ENCODE results near the gene SLAMF1.
A peak's percentile ranks its signal among the peaks of the same experiment; 100 is the strongest.
"Not testable (repeated sequence)": the region's sequence is repeated elsewhere in the genome, so short reads cannot be mapped to it uniquely, and the experiment has no call there.

SLAMF1 gene

DNA sequence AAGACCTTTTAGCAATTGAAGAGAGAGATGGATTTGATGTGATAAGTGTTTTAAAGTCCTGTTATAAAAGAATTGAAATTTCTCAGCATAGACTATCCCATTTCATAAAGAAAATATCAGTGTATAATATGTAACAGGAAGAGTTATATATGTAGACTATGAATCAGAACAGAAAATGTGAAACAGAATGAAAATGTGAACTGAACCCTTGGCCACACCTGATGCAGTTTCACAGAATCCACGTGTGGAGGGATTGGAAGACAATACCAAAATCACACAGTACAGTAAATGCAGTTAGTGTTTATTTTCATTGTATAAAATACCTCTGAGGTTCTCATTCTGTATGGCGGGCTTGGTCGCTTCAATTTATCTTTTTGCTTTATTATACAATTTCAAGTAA lies 9.9 kb upstream of the SLAMF1 start:
- peak overlapping the region in 1 of 2 donors; percentile 14 for H3K4me3 Mint-ChIP-seq
- no peak overlapping the region for H3K27ac Mint-ChIP-seq
- DNase-seq (no peak), ATAC-seq (replicated peaks) (no peak)
- H3K27me3 Mint-ChIP-seq, result no peaks in the 10 kb centered on the region
- peaks cover 5 to 6% of the 10 kb centered on the region in 2 donors for H3K9me3 Mint-ChIP-seq
- peaks cover 53 to 70% of the 10 kb centered on the region in 2 donors for H3K4me1 Mint-ChIP-seq
- peaks cover 18 to 54% of the 10 kb centered on the region in 2 donors for H3K36me3 Mint-ChIP-seq

DNA sequence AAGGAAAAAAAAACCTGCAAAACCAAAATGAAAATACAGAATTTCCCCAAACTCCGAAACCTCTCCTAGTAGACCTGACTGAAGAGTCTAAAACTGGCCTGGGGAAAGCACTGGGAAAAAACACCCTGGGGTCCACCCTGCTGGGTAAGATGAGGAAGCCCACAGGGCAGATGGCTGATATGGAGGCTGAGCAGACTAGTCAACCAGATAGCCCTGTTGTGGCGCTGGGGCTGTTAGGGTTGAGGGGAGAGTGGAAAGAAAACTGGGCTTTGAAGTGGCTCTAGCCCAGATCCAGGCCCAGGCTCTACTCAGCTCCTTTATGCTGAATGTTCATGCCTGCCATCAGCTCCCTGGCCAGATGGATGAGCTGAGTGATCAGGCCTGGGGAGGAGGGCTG lies 6.8 kb upstream of the SLAMF1 start:
- H3K36me3 Mint-ChIP-seq, result peaks cover 10 to 47% of the 10 kb centered on the region in 2 donors
- peaks cover 0 to 4% of the 10 kb centered on the region in 2 donors for H3K9me3 Mint-ChIP-seq
- peak; percentile 35 for DNase-seq
- peak overlapping the region; percentile 49 to 69 for H3K4me3 Mint-ChIP-seq
- no peaks in the 10 kb centered on the region for H3K27me3 Mint-ChIP-seq
- ATAC-seq (replicated peaks), result peak; percentile 86 to 87
- H3K27ac Mint-ChIP-seq, result peak overlapping the region; percentile 92
- peaks cover 59 to 61% of the 10 kb centered on the region in 2 donors for H3K4me1 Mint-ChIP-seq

- Mint-ChIP-seq H3K27me3 (no peaks in the 10 kb centered on the region), H3K4me1 (peaks cover 59 to 66% of the 10 kb centered on the region in 2 donors), H3K27ac (peak overlapping the region; percentile 92), H3K4me3 (peak overlapping the region; percentile 49 to 69), H3K9me3 (peaks cover 0 to 4% of the 10 kb centered on the region in 2 donors), H3K36me3 (peaks cover 10 to 47% of the 10 kb centered on the region in 2 donors)
- no peak for DNase-seq
- ATAC-seq (replicated peaks), result peak; percentile 71 to 77
Measured at GRCh38 chr1:160652924-160653619, 6.2 kb upstream of the SLAMF1 start.

- peaks cover 14 to 49% of the 10 kb centered on the region in 2 donors for H3K36me3 Mint-ChIP-seq
- DNase-seq; H3K27me3 Mint-ChIP-seq; H3K9me3 Mint-ChIP-seq; ATAC-seq (replicated peaks): not testable (repeated sequence)
- H3K27ac Mint-ChIP-seq, result peak overlapping the region; percentile 92
- H3K4me3 Mint-ChIP-seq, result peak overlapping the region; percentile 49 to 69
- H3K4me1 Mint-ChIP-seq, result peaks cover 59 to 75% of the 10 kb centered on the region in 2 donors
Measured at GRCh38 chr1:160652065-160652641, 5.3 kb upstream of the SLAMF1 start.

GRCh38 chr1:160651433-160652064 lies 4.7 kb upstream of the SLAMF1 start:
- DNase-seq (no peak), ATAC-seq (replicated peaks) (no peak)
- peaks cover 14 to 51% of the 10 kb centered on the region in 2 donors for H3K36me3 Mint-ChIP-seq
- H3K27me3 Mint-ChIP-seq, result no peaks in the 10 kb centered on the region
- peaks cover 56 to 71% of the 10 kb centered on the region in 2 donors for H3K4me1 Mint-ChIP-seq
- peaks cover 0 to 4% of the 10 kb centered on the region in 2 donors for H3K9me3 Mint-ChIP-seq
- no peak overlapping the region for H3K4me3 Mint-ChIP-seq
- no peak overlapping the region for H3K27ac Mint-ChIP-seq

- peaks cover 0 to 4% of the 10 kb centered on the region in 2 donors for H3K9me3 Mint-ChIP-seq
- H3K27ac Mint-ChIP-seq, result peak overlapping the region; percentile 93
- DNase-seq, result no peak
- peaks cover 36 to 79% of the 10 kb centered on the region in 2 donors for H3K36me3 Mint-ChIP-seq
- peaks cover 36 to 54% of the 10 kb centered on the region in 2 donors for H3K4me1 Mint-ChIP-seq
- H3K27me3 Mint-ChIP-seq, result no peaks in the 10 kb centered on the region
- peak overlapping the region; percentile 94 to 95 for H3K4me3 Mint-ChIP-seq
- ATAC-seq (replicated peaks), result peak; percentile 43 to 58
Measured at GRCh38 chr1:160647329-160647720, 481 bp upstream of the SLAMF1 start.

- H3K4me3 Mint-ChIP-seq, result peak overlapping the region; percentile 94 to 95
- H3K9me3 Mint-ChIP-seq, result peaks cover 0 to 4% of the 10 kb centered on the region in 2 donors
- peak overlapping the region; percentile 93 for H3K27ac Mint-ChIP-seq
- peaks cover 34 to 54% of the 10 kb centered on the region in 2 donors for H3K4me1 Mint-ChIP-seq
- ATAC-seq (replicated peaks), result no peak
- no peak for DNase-seq
- no peaks in the 10 kb centered on the region for H3K27me3 Mint-ChIP-seq
- peaks cover 38 to 83% of the 10 kb centered on the region in 2 donors for H3K36me3 Mint-ChIP-seq
Measured at GRCh38 chr1:160646180-160646579, 664 bp downstream of the SLAMF1 start.

GRCh38 chr1:160645386-160646130 lies 1.3 kb downstream of the SLAMF1 start:
- no peak for ATAC-seq (replicated peaks)
- Mint-ChIP-seq H3K36me3 (peaks cover 36 to 83% of the 10 kb centered on the region in 2 donors), H3K27me3 (no peaks in the 10 kb centered on the region)

GRCh38 chr1:160644399-160644798 lies 2.4 kb downstream of the SLAMF1 start:
- peak overlapping the region; percentile 94 to 95 for H3K4me3 Mint-ChIP-seq
- DNase-seq (no peak), ATAC-seq (replicated peaks) (no peak)
- H3K36me3 Mint-ChIP-seq, result peaks cover 41 to 82% of the 10 kb centered on the region in 2 donors
- peak overlapping the region; percentile 93 for H3K27ac Mint-ChIP-seq
- peaks cover 38 to 63% of the 10 kb centered on the region in 2 donors for H3K4me1 Mint-ChIP-seq
- H3K9me3 Mint-ChIP-seq, result no peaks in the 10 kb centered on the region
- H3K27me3 Mint-ChIP-seq, result no peaks in the 10 kb centered on the region

More at GRCh38 chr1:160645386-160646130, 1.3 kb downstream of the SLAMF1 start:
- peak overlapping the region; percentile 94 to 95 for H3K4me3 Mint-ChIP-seq
- no peak for DNase-seq
- H3K4me1 Mint-ChIP-seq, result peaks cover 33 to 54% of the 10 kb centered on the region in 2 donors
- H3K27ac Mint-ChIP-seq, result peak overlapping the region; percentile 93
- no peaks in the 10 kb centered on the region for H3K9me3 Mint-ChIP-seq

- peak overlapping the region; percentile 94 to 95 for H3K4me3 Mint-ChIP-seq
- H3K9me3 Mint-ChIP-seq, result no peaks in the 10 kb centered on the region
- ATAC-seq (replicated peaks), result no peak
- peaks cover 51 to 85% of the 10 kb centered on the region in 2 donors for H3K36me3 Mint-ChIP-seq
- H3K4me1 Mint-ChIP-seq, result peaks cover 44 to 68% of the 10 kb centered on the region in 2 donors
- DNase-seq, result no peak
- H3K27me3 Mint-ChIP-seq, result no peaks in the 10 kb centered on the region
- H3K27ac Mint-ChIP-seq, result peak overlapping the region; percentile 93
Measured at GRCh38 chr1:160643138-160643537, 3.7 kb downstream of the SLAMF1 start.

DNA sequence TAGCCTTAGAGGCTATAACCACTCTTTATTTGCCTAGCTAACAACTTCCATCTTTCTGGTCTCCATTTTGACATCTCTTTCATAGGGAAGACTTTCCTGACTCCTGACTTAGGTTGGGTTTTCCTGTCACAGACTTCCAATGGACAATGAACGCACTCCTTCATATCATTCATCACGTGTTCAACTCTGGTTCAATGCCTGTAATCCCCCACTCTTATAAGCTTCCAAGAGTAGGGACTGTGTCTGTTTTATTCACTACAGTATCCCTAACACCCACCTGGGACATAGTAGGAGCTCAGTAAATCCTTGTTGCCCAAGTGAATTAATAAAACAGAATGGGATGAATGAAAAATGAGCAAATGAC lies 4.6 kb downstream of the SLAMF1 start:
- DNase-seq, result no peak
- no peak for ATAC-seq (replicated peaks)
- Mint-ChIP-seq H3K36me3 (peaks cover 55 to 89% of the 10 kb centered on the region in 2 donors), H3K27me3 (no peaks in the 10 kb centered on the region), H3K9me3 (no peaks in the 10 kb centered on the region), H3K4me3 (peak overlapping the region; percentile 94 to 95), H3K27ac (peak overlapping the region; percentile 93), H3K4me1 (peaks cover 44 to 68% of the 10 kb centered on the region in 2 donors)

GRCh38 chr1:160641323-160642280 lies 5.2 kb downstream of the SLAMF1 start:
- Mint-ChIP-seq H3K4me3 (peak overlapping the region; percentile 94 to 95), H3K4me1 (peaks cover 47 to 71% of the 10 kb centered on the region in 2 donors), H3K36me3 (peaks cover 59 to 89% of the 10 kb centered on the region in 2 donors), H3K27me3 (no peaks in the 10 kb centered on the region), H3K27ac (peak overlapping the region; percentile 93), H3K9me3 (no peaks in the 10 kb centered on the region)
- ATAC-seq (replicated peaks), result peak; percentile 68 to 74
- no peak for DNase-seq

Data from stimulated activated naive B cell treated with anti-CD40 and anti-IgM and Interleukin-4, amounts not matched to agents 10 μg/mL and 1 μg/mL and 100 μg/mL, for 72 hours (primary cell).